SU-DHL-6 (cell line): ENCODE results near the gene SLC9A5.

ENCODE experiments used
- CTCF ChIP-seq: fragments of 200-600 bp; sonication (generic); IDR thresholded peaks from one replicate; pipeline ENCODE4 v1.5.1; 2017; ENCODE audit warnings: antibody characterized with exemption, mild to moderate bottlenecking, low read length, moderate library complexity; ENCODE audit not compliant: insufficient read depth, poor library complexity, severe bottlenecking
- EZH2phosphoT487 ChIP-seq: fragments of 200-600 bp; sonication (generic), shearing (Covaris generic); conservative IDR thresholded peaks from 2 replicates; pipeline ENCODE4 v1.6.1; 2018; ENCODE audit warnings: mild to moderate bottlenecking, antibody characterized with exemption, low read length, moderate library complexity, mixed read lengths

- TF ChIP-seq CTCF = no peak
- TF ChIP-seq EZH2phosphoT487 = no peak
Measured at GRCh38 chr16:67238278-67238575, 10.6 kb upstream of the SLC9A5 start.
